CD4-positive, alpha-beta T cell treated with Interleukin-1 beta for 1 hour (primary cell): ENCODE results near the gene GARRE1.
"Not testable (repeated sequence)": the region's sequence is repeated elsewhere in the genome, so short reads cannot be mapped to it uniquely, and the experiment has no call there.

ENCODE experiments used
- DNase-seq, 2 donors: peaks; one replicate each; pipeline ENCODE4 v3.0.0-alpha.2; 2020 to 2022

The GARRE1 gene

GRCh38 chr19:34261334-34262109, 7.2 kb downstream of the GARRE1 start:
- no peak for DNase-seq

GRCh38 chr19:34263745-34264237, 9.4 kb downstream of the GARRE1 start:
- DNase-seq, result no peak

GRCh38 chr19:34265221-34265650, 10.9 kb downstream of the GARRE1 start:
- DNase-seq, result no peak

GRCh38 chr19:34269081-34269480, 14.7 kb downstream of the GARRE1 start:
- no peak for DNase-seq

- DNase-seq, result no peak
Observed at GRCh38 chr19:34269489-34269888, 15.1 kb downstream of the GARRE1 start.

GRCh38 chr19:34269968-34270621, 15.7 kb downstream of the GARRE1 start:
- peak; percentile 86 for DNase-seq

- no peak for DNase-seq
Observed at GRCh38 chr19:34273121-34273520, 18.8 kb downstream of the GARRE1 start.

GRCh38 chr19:34274284-34274826, 20.0 kb downstream of the GARRE1 start:
- DNase-seq, result no peak

- no peak for DNase-seq
Observed at GRCh38 chr19:34274827-34275625, 20.7 kb downstream of the GARRE1 start.

GRCh38 chr19:34275705-34276104, 21.4 kb downstream of the GARRE1 start:
- no peak for DNase-seq

- DNase-seq, result no peak
Observed at GRCh38 chr19:34276614-34277013, 22.3 kb downstream of the GARRE1 start.

GRCh38 chr19:34277244-34277643, 22.9 kb downstream of the GARRE1 start:
- no peak for DNase-seq

- DNase-seq, result no peak
Observed at GRCh38 chr19:34278783-34279182, 24.4 kb downstream of the GARRE1 start.

GRCh38 chr19:34281444-34281843, 27.1 kb downstream of the GARRE1 start:
- not testable (repeated sequence) for DNase-seq

- no peak for DNase-seq
Observed at GRCh38 chr19:34282611-34283519, 28.5 kb downstream of the GARRE1 start.

GRCh38 chr19:34284505-34284904, 30.2 kb downstream of the GARRE1 start:
- DNase-seq, result no peak

- DNase-seq, result no peak
Observed at GRCh38 chr19:34287662-34288140, 33.3 kb downstream of the GARRE1 start.

- DNase-seq, result no peak
Observed at GRCh38 chr19:34288381-34288780, 34.0 kb downstream of the GARRE1 start.

- no peak for DNase-seq
Observed at GRCh38 chr19:34291235-34291634, 36.9 kb downstream of the GARRE1 start.

GRCh38 chr19:34295103-34295502, 40.7 kb downstream of the GARRE1 start:
- no peak for DNase-seq

- DNase-seq, result no peak
Observed at GRCh38 chr19:34298891-34299520, 44.7 kb downstream of the GARRE1 start.
